Measurements from ENCODE around the gene PARVG.

GRCh38 chr22:44191036-44191454 is 10.3 kb downstream of the PARVG start:
- TF ChIP-seq, protein P1, sequence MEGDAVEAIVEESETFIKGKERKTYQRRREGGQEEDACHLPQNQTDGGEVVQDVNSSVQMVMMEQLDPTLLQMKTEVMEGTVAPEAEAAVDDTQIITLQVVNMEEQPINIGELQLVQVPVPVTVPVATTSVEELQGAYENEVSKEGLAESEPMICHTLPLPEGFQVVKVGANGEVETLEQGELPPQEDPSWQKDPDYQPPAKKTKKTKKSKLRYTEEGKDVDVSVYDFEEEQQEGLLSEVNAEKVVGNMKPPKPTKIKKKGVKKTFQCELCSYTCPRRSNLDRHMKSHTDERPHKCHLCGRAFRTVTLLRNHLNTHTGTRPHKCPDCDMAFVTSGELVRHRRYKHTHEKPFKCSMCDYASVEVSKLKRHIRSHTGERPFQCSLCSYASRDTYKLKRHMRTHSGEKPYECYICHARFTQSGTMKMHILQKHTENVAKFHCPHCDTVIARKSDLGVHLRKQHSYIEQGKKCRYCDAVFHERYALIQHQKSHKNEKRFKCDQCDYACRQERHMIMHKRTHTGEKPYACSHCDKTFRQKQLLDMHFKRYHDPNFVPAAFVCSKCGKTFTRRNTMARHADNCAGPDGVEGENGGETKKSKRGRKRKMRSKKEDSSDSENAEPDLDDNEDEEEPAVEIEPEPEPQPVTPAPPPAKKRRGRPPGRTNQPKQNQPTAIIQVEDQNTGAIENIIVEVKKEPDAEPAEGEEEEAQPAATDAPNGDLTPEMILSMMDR (IDR thresholded peaks at IDR 0.05), result no peak
- TF ChIP-seq POLR2A (IDR thresholded peaks at IDR 0.05), result no peak

Measured in uterus (tissue), 2 donors.